ENCODE measurements around the gene ZNF536.

Gene ZNF536

GRCh38 chr19:30539315-30539714 lies 167.1 kb downstream of the ZNF536 start:
- no peak overlapping the region for H3K4me3 ChIP-seq (replicated peaks; ENCODE audit: low read depth, low read length)
- DNase-seq (ENCODE audit: extremely low read depth, low read depth), result no peak
- no peak for TF ChIP-seq CTCF (IDR thresholded peaks at IDR 0.05; ENCODE audit: low read depth, low read length, missing control alignments)

GRCh38 chr19:30539981-30540380 lies 167.8 kb downstream of the ZNF536 start:
- no peak for DNase-seq (ENCODE audit: extremely low read depth, low read depth)
- TF ChIP-seq CTCF (IDR thresholded peaks at IDR 0.05; ENCODE audit: low read depth, low read length, missing control alignments), result no peak
- H3K4me3 ChIP-seq (replicated peaks; ENCODE audit: low read depth, low read length), result no peak overlapping the region

GRCh38 chr19:30540761-30541160 lies 168.6 kb downstream of the ZNF536 start:
- no peak for TF ChIP-seq CTCF (IDR thresholded peaks at IDR 0.05; ENCODE audit: low read depth, low read length, missing control alignments)
- H3K4me3 ChIP-seq (replicated peaks; ENCODE audit: low read depth, low read length), result no peak overlapping the region
- no peak for DNase-seq (ENCODE audit: extremely low read depth, low read depth)

- no peak overlapping the region for H3K4me3 ChIP-seq (replicated peaks; ENCODE audit: low read depth, low read length)
- no peak for TF ChIP-seq CTCF (IDR thresholded peaks at IDR 0.05; ENCODE audit: low read depth, low read length, missing control alignments)
- DNase-seq (ENCODE audit: extremely low read depth, low read depth), result no peak
Observed at GRCh38 chr19:30541575-30541974, 169.4 kb downstream of the ZNF536 start.

GRCh38 chr19:30543243-30543945 lies 171.2 kb downstream of the ZNF536 start:
- DNase-seq (ENCODE audit: extremely low read depth, low read depth), result no peak
- no peak for TF ChIP-seq CTCF (IDR thresholded peaks at IDR 0.05; ENCODE audit: low read depth, low read length, missing control alignments)
- no peak overlapping the region for H3K4me3 ChIP-seq (replicated peaks; ENCODE audit: low read depth, low read length)

- no peak for DNase-seq (ENCODE audit: extremely low read depth, low read depth)
- TF ChIP-seq CTCF (IDR thresholded peaks at IDR 0.05; ENCODE audit: low read depth, low read length, missing control alignments), result no peak
Observed at GRCh38 chr19:30545752-30546151, 173.6 kb downstream of the ZNF536 start.

GRCh38 chr19:30546332-30546731 lies 174.1 kb downstream of the ZNF536 start:
- no peak for TF ChIP-seq CTCF (IDR thresholded peaks at IDR 0.05; ENCODE audit: low read depth, low read length, missing control alignments)
- H3K4me3 ChIP-seq (replicated peaks; ENCODE audit: low read depth, low read length), result no peak overlapping the region
- no peak for DNase-seq (ENCODE audit: extremely low read depth, low read depth)

More at GRCh38 chr19:30545752-30546151, 173.6 kb downstream of the ZNF536 start:
- H3K4me3 ChIP-seq (replicated peaks; ENCODE audit: low read depth, low read length), result no peak overlapping the region

Data from HFF-Myc (cell line).